NCI-H1930 (cell line): ENCODE results near the gene ASIC2.

Experiments
- DNase-seq, 2 experiments: peaks; one replicate each; lab custom pipeline; 2025; lab: John Stamatoyannopoulos, UW

Gene ASIC2

GRCh38 chr17:33204156-33204555 is 88.9 kb downstream of the ASIC2 start:
- no peak for DNase-seq

- no peak for DNase-seq
These were observed 90.1 kb downstream of the ASIC2 start for GRCh38 chr17:33202796-33203495.

GRCh38 chr17:33202021-33202420 is 91.1 kb downstream of the ASIC2 start:
- no peak for DNase-seq

GRCh38 chr17:33201283-33201682 is 91.8 kb downstream of the ASIC2 start:
- DNase-seq = no peak

GRCh38 chr17:33200587-33200986 is 92.5 kb downstream of the ASIC2 start:
- DNase-seq = no peak

GRCh38 chr17:33199571-33200510 is 93.3 kb downstream of the ASIC2 start:
- no peak for DNase-seq

- no peak for DNase-seq
These were observed 94.1 kb downstream of the ASIC2 start for GRCh38 chr17:33198954-33199353.

GRCh38 chr17:33197342-33197741 is 95.8 kb downstream of the ASIC2 start:
- no peak for DNase-seq

GRCh38 chr17:33196883-33197282 is 96.2 kb downstream of the ASIC2 start:
- no peak for DNase-seq

- no peak for DNase-seq
These were observed 99.9 kb downstream of the ASIC2 start for GRCh38 chr17:33192951-33193911.

GRCh38 chr17:33183487-33184026 is 109.5 kb downstream of the ASIC2 start:
- no peak for DNase-seq

GRCh38 chr17:33179151-33179550 is 113.9 kb downstream of the ASIC2 start:
- DNase-seq = no peak

- DNase-seq = no peak
These were observed 114.4 kb downstream of the ASIC2 start for GRCh38 chr17:33178681-33179080.

GRCh38 chr17:33175562-33175961 is 117.5 kb downstream of the ASIC2 start:
- DNase-seq = no peak

- DNase-seq = no peak
These were observed 121.2 kb downstream of the ASIC2 start for GRCh38 chr17:33171931-33172330.

GRCh38 chr17:33169580-33170285 is 123.4 kb downstream of the ASIC2 start:
- DNase-seq = no peak

GRCh38 chr17:33167736-33168135 is 125.4 kb downstream of the ASIC2 start:
- DNase-seq = no peak

GRCh38 chr17:33166472-33166871 is 126.6 kb downstream of the ASIC2 start:
- DNase-seq = no peak

GRCh38 chr17:33164169-33164881 is 128.8 kb downstream of the ASIC2 start:
- DNase-seq = no peak

GRCh38 chr17:33163533-33164168 is 129.4 kb downstream of the ASIC2 start:
- DNase-seq = no peak
